ENCODE results near the gene EEF1A2.

GRCh38 chr20:63447320-63447719, 51.6 kb downstream of the EEF1A2 start:
- TF ChIP-seq EZH2 (IDR thresholded peaks at IDR 0.05) (no peak), POLR2AphosphoS5 (IDR thresholded peaks at IDR 0.05; ENCODE audit: borderline replicate concordance, low read depth, low read length) (no peak)

Data from SK-N-MC (cell line).